Activated T-cell treated with anti-CD3 and anti-CD28 coated beads, Interleukin-2, amount 50 U/mL, for 24 hours (primary cell): Measurements from ENCODE around the gene SALL1.

ENCODE experiments used
- DNase-seq: peaks from one replicate; pipeline ENCODE4 v3.0.0-alpha.2; 2020
- H3K27ac Mint-ChIP-seq: 2 replicates; pipeline ENCODE4 v1.8.0; 2020; ENCODE audit warnings: mild to moderate bottlenecking, mixed read lengths
- H3K27me3 Mint-ChIP-seq: 2 replicates; pipeline ENCODE4 v1.8.0; 2020; ENCODE audit warnings: mixed read lengths
- H3K36me3 Mint-ChIP-seq: 2 replicates; pipeline ENCODE4 v1.8.0; 2020; ENCODE audit warnings: low read depth, mixed read lengths
- H3K4me1 Mint-ChIP-seq: 2 replicates; pipeline ENCODE4 v1.8.0; 2020; ENCODE audit warnings: low read depth, mixed read lengths
- H3K4me3 Mint-ChIP-seq: 2 replicates; pipeline ENCODE4 v1.8.0; 2020; ENCODE audit warnings: mild to moderate bottlenecking, moderate library complexity, mixed read lengths
- H3K9me3 Mint-ChIP-seq: 2 replicates; pipeline ENCODE4 v1.8.0; 2020; ENCODE audit warnings: mixed read lengths

SALL1 gene

DNA sequence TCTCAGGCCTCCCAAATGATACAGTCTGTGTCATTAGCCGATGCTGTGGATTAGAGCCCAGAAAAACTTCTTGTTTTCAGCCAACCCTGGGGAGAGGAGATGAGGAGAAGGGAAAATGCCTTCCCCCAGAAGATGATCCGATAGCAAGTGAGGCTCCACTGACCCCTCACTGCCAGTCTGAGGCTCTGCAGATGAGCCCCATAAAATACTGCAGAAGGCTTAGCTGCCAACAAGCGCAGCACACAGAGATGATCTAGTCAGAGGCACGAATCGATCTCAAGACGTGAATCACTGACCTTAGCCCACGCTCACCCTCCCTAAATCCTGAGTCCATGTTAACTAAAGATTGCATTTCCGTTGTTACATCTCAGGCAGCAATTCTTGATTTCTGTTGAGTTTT is 31.5 kb downstream of the SALL1 start:
- H3K27ac Mint-ChIP-seq, result no peak overlapping the region
- no peaks in the 10 kb centered on the region for H3K4me1 Mint-ChIP-seq
- H3K27me3 Mint-ChIP-seq, result peaks cover 28% of the 10 kb centered on the region
- no peaks in the 10 kb centered on the region for H3K36me3 Mint-ChIP-seq
- no peak for DNase-seq
- no peaks in the 10 kb centered on the region for H3K9me3 Mint-ChIP-seq
- H3K4me3 Mint-ChIP-seq, result no peak overlapping the region

DNA sequence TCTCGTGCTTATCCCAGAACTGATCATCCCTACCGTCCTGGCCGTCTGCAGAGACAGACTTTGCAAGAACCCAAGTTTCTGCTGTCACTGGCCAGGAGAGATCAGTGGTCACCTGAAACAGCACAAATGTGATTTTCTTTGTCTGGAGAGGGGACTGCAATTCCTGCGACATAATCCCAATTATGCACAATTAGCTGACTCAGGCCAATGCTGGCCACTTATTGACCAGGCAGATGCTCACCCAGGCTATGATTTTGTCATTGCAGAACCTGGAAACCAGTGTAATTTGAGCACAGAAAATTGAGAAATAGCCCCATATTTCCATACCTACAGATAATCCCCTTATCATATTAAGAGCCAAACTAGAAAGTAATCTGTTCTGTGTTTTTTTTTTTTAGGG is 34.7 kb downstream of the SALL1 start:
- Mint-ChIP-seq H3K27ac (no peak overlapping the region), H3K9me3 (no peaks in the 10 kb centered on the region), H3K4me1 (peaks cover 2% of the 10 kb centered on the region), H3K27me3 (peaks cover 53% of the 10 kb centered on the region), H3K4me3 (no peak overlapping the region), H3K36me3 (no peaks in the 10 kb centered on the region)
- DNase-seq, result no peak

DNA sequence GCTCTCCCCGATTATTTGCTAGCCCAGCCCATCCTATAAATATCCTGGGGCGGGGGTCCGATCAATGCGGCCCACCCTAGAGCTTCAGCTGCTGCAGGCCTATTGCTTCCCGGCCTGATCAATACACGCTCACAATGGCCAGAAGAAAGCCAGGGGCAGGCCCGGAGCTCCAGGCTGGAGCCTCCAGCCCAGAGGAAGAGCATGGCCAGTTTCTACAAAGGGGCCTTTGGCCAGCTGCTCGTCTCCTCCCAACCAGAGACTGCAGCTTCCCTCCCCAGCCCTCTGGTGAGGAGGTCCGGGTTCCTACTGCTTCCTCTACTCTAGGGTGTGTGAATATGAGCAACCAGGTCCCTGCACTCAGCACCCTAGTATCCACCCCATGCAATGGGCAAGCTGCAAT is 36.7 kb downstream of the SALL1 start:
- H3K4me3 Mint-ChIP-seq, result no peak overlapping the region
- H3K27me3 Mint-ChIP-seq, result peaks cover 59% of the 10 kb centered on the region
- H3K9me3 Mint-ChIP-seq, result peaks cover under 1% of the 10 kb centered on the region
- H3K4me1 Mint-ChIP-seq, result peaks cover 2% of the 10 kb centered on the region
- DNase-seq, result no peak
- H3K36me3 Mint-ChIP-seq, result no peaks in the 10 kb centered on the region
- H3K27ac Mint-ChIP-seq, result no peak overlapping the region

DNA sequence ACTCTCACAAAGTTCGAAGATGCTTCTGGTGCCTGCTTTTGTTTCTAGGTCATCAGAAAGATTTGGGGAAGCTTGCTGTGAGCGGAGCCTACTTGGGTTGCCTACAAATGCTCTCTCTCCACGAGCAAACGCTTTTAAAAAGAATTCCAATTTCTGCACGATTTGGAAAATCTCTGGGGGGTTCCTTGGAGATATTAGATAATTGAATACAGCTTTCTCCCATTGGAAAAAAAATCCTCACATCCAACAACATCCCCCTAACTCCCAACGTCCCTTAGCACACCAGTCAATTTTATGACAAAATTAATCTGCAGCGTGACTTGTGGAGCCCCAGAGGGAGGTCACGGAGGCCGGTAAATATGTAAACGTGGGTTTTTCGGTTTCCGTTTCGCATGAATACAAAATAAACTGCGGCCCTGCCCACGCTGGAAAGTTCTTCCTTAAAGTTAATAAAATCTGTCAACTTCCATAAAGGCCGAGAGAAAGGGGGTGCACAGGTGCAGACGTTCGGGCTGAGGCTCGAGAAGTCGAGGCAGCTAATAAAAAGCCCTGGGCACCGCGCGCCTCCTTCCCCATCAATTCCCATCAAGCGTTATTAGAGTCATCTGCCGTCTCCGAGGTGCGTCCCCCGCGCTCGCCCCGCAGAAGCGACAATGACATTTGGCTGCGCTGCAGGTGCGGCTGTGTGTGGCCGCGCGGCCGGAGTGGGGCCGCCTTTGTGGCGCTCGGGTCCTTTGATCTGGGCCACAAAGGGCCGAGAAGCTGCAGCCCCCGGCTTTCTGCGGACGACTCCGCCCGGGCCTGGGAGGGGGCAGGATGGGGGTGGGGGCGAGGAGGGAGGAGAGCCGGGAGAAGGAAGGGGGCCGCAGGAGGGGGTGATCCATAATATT is 37.6 kb downstream of the SALL1 start:
- H3K27ac Mint-ChIP-seq, result no peak overlapping the region
- H3K9me3 Mint-ChIP-seq, result peaks cover 7% of the 10 kb centered on the region
- peaks cover 59% of the 10 kb centered on the region for H3K27me3 Mint-ChIP-seq
- no peak overlapping the region for H3K4me3 Mint-ChIP-seq
- peaks cover 2% of the 10 kb centered on the region for H3K4me1 Mint-ChIP-seq
- no peak for DNase-seq
- no peaks in the 10 kb centered on the region for H3K36me3 Mint-ChIP-seq

DNA sequence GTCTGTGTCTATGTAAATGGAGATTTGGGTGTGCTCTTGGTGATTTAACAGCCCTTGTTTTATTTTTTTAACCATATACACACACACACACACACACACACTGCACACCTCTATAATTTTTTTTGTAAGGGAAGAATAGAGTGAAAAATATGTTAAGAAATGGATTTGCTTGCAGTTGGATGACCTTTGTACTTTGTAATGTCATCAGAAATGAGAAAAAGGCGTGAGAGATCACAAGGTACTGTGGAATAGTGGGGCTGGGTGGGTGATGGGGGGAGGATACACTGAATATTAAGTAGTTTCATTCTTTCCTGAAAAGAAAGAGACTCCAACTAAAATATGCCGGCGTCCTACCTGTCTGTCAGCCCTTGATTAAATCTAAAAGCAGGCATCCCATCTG is 38.7 kb downstream of the SALL1 start:
- Mint-ChIP-seq H3K4me1 (peaks cover 2% of the 10 kb centered on the region), H3K27ac (no peak overlapping the region), H3K36me3 (no peaks in the 10 kb centered on the region), H3K27me3 (peaks cover 55% of the 10 kb centered on the region), H3K9me3 (peaks cover 7% of the 10 kb centered on the region), H3K4me3 (no peak overlapping the region)
- no peak for DNase-seq

DNA sequence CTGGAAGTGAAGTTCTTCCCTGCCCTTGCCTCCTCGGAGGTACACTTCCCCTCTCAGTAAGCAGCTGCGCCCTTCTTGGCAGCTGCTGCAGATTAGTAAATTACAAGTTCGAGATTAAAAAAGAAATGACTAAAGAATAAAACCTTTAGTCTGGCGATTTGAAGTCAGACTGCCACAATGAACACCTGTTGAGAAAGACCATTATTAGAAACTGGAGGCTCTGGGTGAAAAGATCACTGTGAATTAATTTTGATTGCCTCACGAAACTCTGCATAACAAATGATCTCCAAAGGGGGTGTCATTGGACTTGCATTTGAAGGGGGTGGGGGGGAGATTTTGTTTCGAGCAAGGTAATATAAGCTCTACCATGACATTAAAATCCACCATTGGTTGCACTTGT is 39.3 kb downstream of the SALL1 start:
- DNase-seq, result no peak
- H3K9me3 Mint-ChIP-seq, result peaks cover 7% of the 10 kb centered on the region
- H3K4me3 Mint-ChIP-seq, result no peak overlapping the region
- peaks cover 2% of the 10 kb centered on the region for H3K4me1 Mint-ChIP-seq
- peaks cover 55% of the 10 kb centered on the region for H3K27me3 Mint-ChIP-seq
- no peaks in the 10 kb centered on the region for H3K36me3 Mint-ChIP-seq
- no peak overlapping the region for H3K27ac Mint-ChIP-seq

DNA sequence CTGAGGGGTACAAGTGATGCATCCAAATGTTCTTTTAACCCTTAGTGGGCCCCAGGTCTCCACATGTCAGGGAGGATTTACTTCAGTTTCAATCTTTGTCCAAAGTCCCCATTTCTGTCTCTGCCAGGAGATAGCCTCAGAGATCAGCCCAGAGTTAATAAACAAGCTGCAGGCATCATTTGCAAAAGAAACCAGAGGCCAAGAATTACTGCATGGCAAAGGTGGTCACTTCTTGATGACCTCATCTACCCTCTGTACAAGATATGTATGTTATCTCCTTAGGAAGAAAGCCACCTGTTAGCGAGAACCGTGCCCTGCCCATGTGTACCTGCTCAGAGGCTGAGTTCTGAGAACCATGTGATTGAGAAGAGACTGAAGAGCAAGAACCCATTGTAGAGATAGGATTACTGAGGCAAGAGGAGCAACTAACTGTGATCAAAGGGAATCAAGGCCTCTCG is 40.3 kb downstream of the SALL1 start:
- Mint-ChIP-seq H3K27ac (no peak overlapping the region), H3K27me3 (peaks cover 48% of the 10 kb centered on the region), H3K4me1 (peaks cover 2% of the 10 kb centered on the region), H3K4me3 (no peak overlapping the region), H3K36me3 (no peaks in the 10 kb centered on the region), H3K9me3 (peaks cover 7% of the 10 kb centered on the region)
- no peak for DNase-seq

DNA sequence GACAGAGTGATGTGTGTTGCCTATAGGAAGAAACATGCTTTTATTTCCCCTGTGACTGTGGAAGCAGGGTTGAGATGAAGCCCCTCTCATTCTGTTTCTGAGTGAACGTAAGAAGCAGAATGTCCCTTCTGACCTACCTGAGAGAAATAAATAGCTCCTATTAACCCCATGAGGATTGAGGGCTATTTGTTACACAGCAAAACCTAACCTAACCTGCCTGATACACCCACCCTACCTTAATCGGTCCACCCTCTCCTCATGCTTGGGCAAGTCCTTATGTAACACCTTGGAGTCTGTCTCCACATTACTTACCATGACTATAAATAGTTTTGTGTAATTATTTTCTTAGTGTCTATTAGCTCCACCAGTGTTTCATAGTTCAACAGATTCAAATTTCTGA is 41.9 kb downstream of the SALL1 start:
- H3K4me1 Mint-ChIP-seq, result peaks cover 2% of the 10 kb centered on the region
- no peak for DNase-seq
- peaks cover 37% of the 10 kb centered on the region for H3K27me3 Mint-ChIP-seq
- no peak overlapping the region for H3K27ac Mint-ChIP-seq
- no peaks in the 10 kb centered on the region for H3K36me3 Mint-ChIP-seq
- H3K9me3 Mint-ChIP-seq, result peaks cover 7% of the 10 kb centered on the region
- no peak overlapping the region for H3K4me3 Mint-ChIP-seq

DNA sequence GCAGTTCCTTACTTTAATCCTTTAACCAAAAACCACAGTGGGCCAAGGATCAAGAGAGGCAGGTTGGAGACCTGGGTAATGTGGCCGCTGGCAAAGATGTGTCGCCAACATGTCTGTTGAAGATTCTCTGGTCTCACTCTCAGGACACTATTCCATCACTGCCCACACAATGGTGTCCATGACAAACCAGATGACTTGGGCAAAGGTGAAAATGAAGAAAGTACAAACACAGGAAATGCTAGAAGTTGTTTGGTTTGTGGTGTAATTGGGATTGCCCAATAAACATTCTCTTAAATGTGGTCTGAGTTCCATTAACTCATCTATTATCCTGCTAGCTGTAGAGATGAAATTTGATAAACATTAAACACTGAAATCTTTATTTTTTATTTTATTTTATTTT is 43.3 kb downstream of the SALL1 start:
- Mint-ChIP-seq H3K4me1 (no peaks in the 10 kb centered on the region), H3K36me3 (no peaks in the 10 kb centered on the region), H3K4me3 (no peak overlapping the region), H3K27ac (no peak overlapping the region), H3K9me3 (peaks cover 7% of the 10 kb centered on the region), H3K27me3 (peaks cover 23% of the 10 kb centered on the region)
- DNase-seq, result no peak

DNA sequence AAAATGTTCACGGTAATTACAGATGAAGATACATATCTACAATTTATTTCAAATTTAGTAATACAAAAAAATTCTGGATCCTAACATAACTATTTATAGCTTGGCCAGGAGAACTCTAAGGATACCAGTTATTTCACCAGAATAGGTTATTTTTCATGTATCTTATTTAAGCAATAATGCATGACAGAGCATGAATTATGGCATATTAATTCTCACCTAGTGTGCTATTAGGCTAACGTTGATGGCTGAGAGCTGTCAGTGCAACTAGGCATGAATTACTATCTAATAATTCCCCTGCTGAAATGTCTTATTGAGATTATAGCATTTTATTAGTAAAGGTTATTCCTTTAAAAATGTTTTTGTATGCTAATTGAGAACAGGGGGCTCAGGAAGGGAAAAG is 44.5 kb downstream of the SALL1 start:
- DNase-seq, result no peak
- Mint-ChIP-seq H3K27ac (no peak overlapping the region), H3K4me1 (no peaks in the 10 kb centered on the region), H3K4me3 (no peak overlapping the region), H3K36me3 (no peaks in the 10 kb centered on the region), H3K27me3 (peaks cover 14% of the 10 kb centered on the region), H3K9me3 (peaks cover 7% of the 10 kb centered on the region)

DNA sequence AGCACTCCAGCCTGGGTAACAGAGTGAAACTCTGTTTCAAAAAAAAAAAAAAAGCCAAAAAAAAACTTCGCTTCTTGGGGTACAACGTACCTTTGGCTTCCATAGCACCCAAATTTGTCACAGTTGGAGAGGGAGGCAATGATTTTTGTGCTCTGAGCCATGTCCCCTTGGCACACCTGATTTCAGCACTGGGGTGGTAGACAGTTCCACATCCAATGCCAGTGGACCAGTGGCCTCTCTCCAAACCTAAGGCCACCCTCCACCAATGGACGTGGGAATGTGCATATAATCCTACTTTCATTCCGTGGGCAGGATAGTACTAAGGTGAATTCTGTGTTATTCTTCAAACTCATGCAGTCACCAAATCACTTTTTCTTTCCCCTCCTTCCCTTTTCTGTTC is 47.5 kb downstream of the SALL1 start:
- Mint-ChIP-seq H3K27me3 (peaks cover 3% of the 10 kb centered on the region), H3K4me3 (no peak overlapping the region), H3K27ac (no peak overlapping the region), H3K4me1 (no peaks in the 10 kb centered on the region), H3K9me3 (no peaks in the 10 kb centered on the region), H3K36me3 (no peaks in the 10 kb centered on the region)
- DNase-seq, result no peak

DNA sequence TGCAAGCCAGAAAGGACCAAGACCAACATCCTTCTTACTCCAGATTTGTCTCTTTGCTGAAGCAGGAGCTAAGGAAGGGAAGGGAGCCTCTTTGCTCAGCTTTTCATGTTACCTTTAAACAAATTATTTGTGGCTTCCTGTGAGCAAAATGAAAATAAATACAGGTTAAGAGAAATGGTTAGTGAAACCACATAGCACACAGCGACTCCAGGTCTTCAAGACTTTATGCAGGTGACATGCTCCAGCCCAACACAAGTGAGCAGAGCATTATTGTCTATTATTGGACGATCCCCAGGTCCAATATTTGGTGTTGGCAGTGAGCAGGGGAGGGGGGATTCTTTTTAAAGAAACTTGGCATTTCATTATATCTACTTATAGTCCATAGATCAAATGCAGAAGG is 53.3 kb downstream of the SALL1 start:
- Mint-ChIP-seq H3K4me1 (no peaks in the 10 kb centered on the region), H3K27ac (no peak overlapping the region), H3K4me3 (no peak overlapping the region), H3K27me3 (peaks cover 4% of the 10 kb centered on the region), H3K9me3 (no peaks in the 10 kb centered on the region), H3K36me3 (no peaks in the 10 kb centered on the region)
- no peak for DNase-seq

DNA sequence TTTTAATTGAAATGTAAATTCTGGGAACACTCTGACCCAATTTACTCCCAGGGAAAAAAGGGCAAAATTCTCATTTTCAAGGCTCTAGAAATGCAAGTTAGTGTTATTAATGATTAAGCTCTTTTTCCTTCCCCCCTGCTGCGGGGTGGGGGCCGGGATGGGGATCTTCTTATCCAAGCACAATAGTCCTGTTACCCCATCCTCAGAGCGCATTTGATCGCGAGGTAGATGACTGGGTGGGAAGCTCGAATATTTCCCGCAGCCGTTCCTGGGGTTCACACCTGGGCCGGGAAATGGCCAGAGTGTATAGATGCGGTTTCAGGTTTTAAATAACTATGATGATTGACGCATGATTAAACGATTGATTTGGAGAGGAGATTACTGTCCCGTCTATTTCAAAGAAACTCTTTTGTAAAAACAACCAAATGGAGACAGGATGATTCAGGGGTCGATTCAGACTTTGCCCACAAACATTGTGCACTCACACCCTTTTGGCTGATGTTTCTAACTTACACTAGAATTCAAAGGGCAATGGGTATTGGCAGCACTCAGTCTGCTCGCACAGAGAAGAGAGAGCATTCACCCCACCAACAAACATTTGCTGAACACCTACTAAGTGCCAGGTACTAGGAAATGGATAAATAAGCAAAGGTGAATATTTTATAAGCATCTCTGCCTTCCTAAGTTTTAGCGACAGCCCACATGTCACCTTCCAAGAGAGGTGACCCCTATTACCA is 55.0 kb downstream of the SALL1 start:
- no peaks in the 10 kb centered on the region for H3K9me3 Mint-ChIP-seq
- peaks cover 4% of the 10 kb centered on the region for H3K27me3 Mint-ChIP-seq
- H3K4me3 Mint-ChIP-seq, result no peak overlapping the region
- no peak for DNase-seq
- no peak overlapping the region for H3K27ac Mint-ChIP-seq
- H3K4me1 Mint-ChIP-seq, result no peaks in the 10 kb centered on the region
- no peaks in the 10 kb centered on the region for H3K36me3 Mint-ChIP-seq

DNA sequence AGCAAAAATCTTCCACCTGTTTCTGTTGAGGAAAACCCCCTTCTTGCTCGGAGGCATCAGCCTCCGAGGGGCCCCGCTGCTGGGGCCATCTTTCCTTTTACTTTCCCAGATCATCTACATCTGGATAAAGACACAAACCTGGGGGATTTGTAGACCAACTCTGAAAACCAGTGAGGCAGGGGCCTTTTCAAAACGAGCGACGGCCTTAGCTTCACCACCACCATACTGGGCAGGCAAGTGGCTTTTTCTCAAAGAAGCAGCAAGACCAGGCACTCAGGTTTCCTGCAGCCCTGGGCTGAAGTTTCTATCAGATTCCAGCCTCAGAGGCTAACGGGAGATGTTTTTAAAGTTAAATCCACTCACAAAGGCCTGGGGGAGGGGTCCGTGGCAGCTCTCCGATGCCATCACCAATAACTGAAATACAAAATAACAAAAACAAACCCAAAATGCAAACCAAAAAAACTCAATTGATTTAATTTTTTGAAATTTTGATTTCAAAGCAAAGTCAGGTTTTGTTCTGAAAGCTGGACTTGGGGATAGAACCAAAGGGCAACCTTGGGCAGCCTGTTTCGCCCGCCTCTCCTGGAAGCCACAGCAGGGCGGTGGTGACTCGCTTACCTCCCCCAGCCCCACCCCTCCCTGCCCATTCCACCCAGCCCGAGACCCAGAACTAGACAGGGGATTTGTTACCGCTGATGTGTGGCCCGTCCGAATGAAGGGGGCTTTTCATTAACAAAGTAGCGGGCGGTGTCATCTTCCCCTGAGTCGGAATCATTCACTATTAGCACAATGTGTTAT is 55.8 kb downstream of the SALL1 start:
- no peaks in the 10 kb centered on the region for H3K36me3 Mint-ChIP-seq
- H3K27me3 Mint-ChIP-seq, result peaks cover 4% of the 10 kb centered on the region
- H3K4me3 Mint-ChIP-seq, result no peak overlapping the region
- H3K4me1 Mint-ChIP-seq, result no peaks in the 10 kb centered on the region
- no peak for DNase-seq
- no peaks in the 10 kb centered on the region for H3K9me3 Mint-ChIP-seq
- no peak overlapping the region for H3K27ac Mint-ChIP-seq
